IMR-90 (cell line): ENCODE data around the gene MPIG6B. TPM values are rescaled to one million over a fixed set of nuclear protein-coding genes. Genes with fewer than 3 reads are reported as not detected.
A peak's percentile ranks its signal among the peaks of the same experiment; 100 is the strongest.

ENCODE experiments used
- ATAC-seq: fragments of 200-7000 bp; cut with Tn5 transposase; 2 replicates; pipeline ENCODE4 v1.9.1; 2020; ENCODE audit warnings: low read depth, mild to moderate bottlenecking, moderate library complexity
- BruUV-seq: library from RNA; stranded (reverse); fragments of 400-500 nt; replicated peaks from 2 replicates; lab custom pipeline; 2021; lab: Mats Ljungman, UMichigan
- CTCF ChIA-PET: fragments of 300-600 bp; formaldehyde crosslinking; extraction: SDS; loops from one replicate; lab custom pipeline; 2021; ENCODE audit warnings: antibody characterized with exemption; lab: Yijun Ruan, JAX
- POLR2A ChIA-PET: fragments of 300-600 bp; sonication (Branson Sonifier 250); formaldehyde crosslinking; loops from one replicate; lab custom pipeline; 2022; ENCODE audit warnings: antibody characterized with exemption; ENCODE audit not compliant: unreplicated experiment; lab: Charles Lee
- DNase-seq: peaks from one replicate; pipeline ENCODE4 v3.0.0; 2013
- H2AFZ ChIP-seq: replicated peaks from 2 replicates; pipeline ENCODE3; 2013; ENCODE audit warnings: low read length, mild to moderate bottlenecking; ENCODE audit not compliant: poor library complexity
- H2AK5ac ChIP-seq: 2 replicates; pipeline ENCODE4 v1.6.1; 2013; ENCODE audit warnings: low read depth, low read length, inconsistent platforms
- H2AK9ac ChIP-seq: replicated peaks from 2 replicates; pipeline ENCODE3; 2013; ENCODE audit warnings: mild to moderate bottlenecking, low read depth, low read length, moderate library complexity; ENCODE audit not compliant: poor library complexity
- H2BK120ac ChIP-seq: 2 replicates; pipeline ENCODE4 v1.6.1; 2013; ENCODE audit warnings: low read depth, low read length, inconsistent platforms
- H2BK15ac ChIP-seq: 3 replicates; pipeline ENCODE4 v1.6.1; 2013; ENCODE audit warnings: low read depth, low read length, inconsistent platforms
- H2BK20ac ChIP-seq: 2 replicates; pipeline ENCODE4 v1.6.1; 2013; ENCODE audit warnings: low read depth, mild to moderate bottlenecking, inconsistent platforms, low read length, moderate library complexity
- H2BK5ac ChIP-seq: 2 replicates; pipeline ENCODE4 v1.6.1; 2013; ENCODE audit warnings: mild to moderate bottlenecking, low read depth, low read length, inconsistent platforms; ENCODE audit not compliant: poor library complexity, severe bottlenecking
- H3K14ac ChIP-seq: replicated peaks from 2 replicates; pipeline ENCODE4 v1.6.1; 2013; ENCODE audit warnings: low read depth, low read length, inconsistent platforms
- H3K18ac ChIP-seq: 2 replicates; pipeline ENCODE4 v1.6.1; 2013; ENCODE audit warnings: low read depth, low read length, control low read depth
- H3K23ac ChIP-seq: 2 replicates; pipeline ENCODE4 v1.6.1; 2013; ENCODE audit warnings: low read depth, low read length, inconsistent platforms
- H3K27ac ChIP-seq: 2 replicates; pipeline ENCODE4 v1.5.1; 2013; ENCODE audit warnings: mild to moderate bottlenecking, control low read depth, low read length; ENCODE audit not compliant: insufficient read depth
- H3K27me3 ChIP-seq: 2 replicates; pipeline ENCODE4 v1.6.1; 2013; ENCODE audit warnings: low read length; ENCODE audit not compliant: control insufficient read depth, insufficient read depth
- H3K36me3 ChIP-seq: 2 replicates; pipeline ENCODE4 v1.6.1; 2013; ENCODE audit warnings: low read length, mixed read lengths; ENCODE audit not compliant: control insufficient read depth, insufficient read depth
- H3K4ac ChIP-seq: 2 replicates; pipeline ENCODE4 v1.6.1; 2013; ENCODE audit warnings: low read depth, low read length, inconsistent platforms
- H3K4me1 ChIP-seq: 2 replicates; pipeline ENCODE4 v1.6.1; 2013; ENCODE audit warnings: low read length, mixed read lengths; ENCODE audit not compliant: control insufficient read depth, insufficient read depth
- H3K4me2 ChIP-seq: 2 replicates; pipeline ENCODE4 v1.6.1; 2013; ENCODE audit warnings: low read depth, mild to moderate bottlenecking, control low read depth, low read length, moderate library complexity
- H3K4me3 ChIP-seq: 2 replicates; pipeline ENCODE4 v1.5.1; 2013; ENCODE audit warnings: low read depth, mild to moderate bottlenecking, control low read depth, low read length, moderate library complexity; ENCODE audit not compliant: insufficient read depth
- H3K56ac ChIP-seq: 2 replicates; pipeline ENCODE4 v1.6.1; 2013; ENCODE audit warnings: low read length, inconsistent platforms; ENCODE audit not compliant: insufficient read depth; ENCODE audit errors: extremely low read depth
- H3K79me1 ChIP-seq, 2 experiments: 2 replicates each; pipeline ENCODE4 v1.6.1; 2013; ENCODE audit warnings: low read length in 2 of 2, inconsistent platforms in 1 of 2, low read depth in 1 of 2
- H3K9ac ChIP-seq: 2 replicates; pipeline ENCODE4 v1.6.1; 2013; ENCODE audit warnings: low read depth, low read length, control low read depth
- H3K9me1 ChIP-seq: 2 replicates; pipeline ENCODE4 v1.6.1; 2013; ENCODE audit warnings: low read length, inconsistent platforms; ENCODE audit not compliant: insufficient read depth
- H3K9me3 ChIP-seq: 2 replicates; pipeline ENCODE4 v1.6.1; 2013; ENCODE audit warnings: low read length; ENCODE audit not compliant: control insufficient read depth, insufficient read depth
- H4K20me1 ChIP-seq: 2 replicates; pipeline ENCODE4 v1.6.1; 2013; ENCODE audit warnings: low read length, inconsistent platforms; ENCODE audit not compliant: insufficient read depth
- H4K5ac ChIP-seq: 2 replicates; pipeline ENCODE4 v1.6.1; 2013; ENCODE audit warnings: mild to moderate bottlenecking, low read depth, low read length, control low read depth
- H4K8ac ChIP-seq, 2 experiments: 2 replicates each; pipeline ENCODE4 v1.6.1; 2013; ENCODE audit warnings: low read depth in 2 of 2, low read length in 2 of 2, control low read depth in 1 of 2, inconsistent platforms in 1 of 2
- H4K91ac ChIP-seq: 2 replicates; pipeline ENCODE4 v1.6.1; 2013; ENCODE audit warnings: low read depth, low read length, inconsistent platforms; ENCODE audit not compliant: insufficient read depth
- CEBPB ChIP-seq: IDR thresholded peaks from 2 replicates; pipeline ENCODE4 v1.6.1; 2012; ENCODE audit warnings: low read depth, low read length, improper control_type of control experiment
- MAFK ChIP-seq: IDR thresholded peaks from 2 replicates; pipeline ENCODE4 v1.6.1; 2012; ENCODE audit warnings: low read depth, low read length, improper control_type of control experiment
- POLR2A ChIP-seq: IDR thresholded peaks from 2 replicates; pipeline ENCODE4 v1.6.1; 2012; ENCODE audit warnings: mild to moderate bottlenecking, low read depth, low read length
- WGBS, 2 experiments: methylation state at CpG; one replicate each; pipeline versions ENCODE4 v1.1.5 to v1.1.7; 2013; ENCODE audit warnings: missing lambda C conversion rate in 2 of 2; ENCODE audit not compliant: insufficient read length in 1 of 2; ENCODE audit errors: extremely low coverage in 2 of 2; 5-methylcytosine and 5-hydroxymethylcytosine counted together
- dilution Hi-C: fragments of 300-500 bp; cut with HindIII; formaldehyde crosslinking; loops from one replicate; pipeline ENCODE4 v1.14.3; 2018; ENCODE audit warnings: low sequenced_read_pairs; ENCODE audit not compliant: unreplicated experiment
- in situ Hi-C: fragments of 300-500 bp; cut with MboI; formaldehyde crosslinking; loops from 3 replicates; pipeline ENCODE4 v1.14.3; 2019; ENCODE audit warnings: low sequenced_read_pairs, inconsistent platforms, mixed read lengths
- intact Hi-C: fragments of 100-400 bp; cut with micrococcal nuclease; formaldehyde crosslinking; loops from 2 replicates; pipeline ENCODE4 v1.10.0; 2022
- polyA plus RNA-seq, 3 experiments: library from polyadenylated mRNA; depleted of rRNA; stranded (reverse); fragments of >200 nt; gene quantifications; 2 replicates each; pipeline ENCODE4 v1.2.3, GENCODE V29; 2012; ENCODE audit warnings: low replicate concordance in 1 of 3
- total RNA-seq: library from RNA; depleted of rRNA; stranded (reverse); fragments of >200 nt; gene quantifications from 2 replicates; pipeline ENCODE4 v1.2.3, GENCODE V29; 2012

The MPIG6B gene
- total and polyA plus RNA-seq, 2 of the 4 experiments (the other 2 are of a cell fraction) = not detected

DNA sequence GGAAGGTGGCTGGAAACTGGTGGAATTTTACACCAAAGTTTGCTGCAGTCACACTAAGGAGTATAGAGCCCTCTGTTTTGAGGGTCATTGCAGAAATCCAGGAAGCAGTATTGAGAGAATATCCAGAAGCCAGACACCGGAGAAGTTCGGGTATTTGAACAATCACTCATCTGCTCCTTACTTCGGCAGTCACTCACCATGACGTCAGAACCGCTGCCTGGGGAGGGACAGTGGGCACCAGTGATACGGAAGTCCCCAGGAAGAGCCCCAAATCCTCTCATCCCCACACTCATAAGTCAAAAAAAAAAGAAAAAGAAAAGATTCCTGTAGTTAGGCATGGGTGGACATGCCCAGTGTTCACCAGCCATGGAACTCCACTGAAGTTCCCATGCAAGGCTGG lies 46.3 kb upstream of the MPIG6B start:
- Histone ChIP-seq H4K91ac (no peak overlapping the region), H2BK5ac (no peak overlapping the region), H3K9me3 (no peaks in the 10 kb centered on the region), H3K79me1 (peaks cover 0 to 3% of the 10 kb centered on the region in 2 experiments; a peak in 1 of 4 replicates), H3K14ac (no peak overlapping the region), H2AFZ (peak overlapping the region; percentile 28), H3K4me1 (peaks cover 9% of the 10 kb centered on the region), H2AK9ac (no peak overlapping the region), H4K20me1 (no peaks in the 10 kb centered on the region), H4K8ac (no peak overlapping the region; a peak in 1 of 4 replicates), H3K18ac (no peak overlapping the region), H2BK20ac (no peak overlapping the region), H3K36me3 (peaks cover 16% of the 10 kb centered on the region), H3K4me2 (no peak overlapping the region), H3K4me3 (no peak overlapping the region), H3K27me3 (no peaks in the 10 kb centered on the region), H3K56ac (no peak overlapping the region), H2AK5ac (no peak overlapping the region), H2BK15ac (no peak overlapping the region), H3K27ac (no peak overlapping the region), H3K9ac (no peak overlapping the region), H3K9me1 (no peaks in the 10 kb centered on the region), H3K23ac (no peak overlapping the region), H2BK120ac (no peak overlapping the region), H3K4ac (no peak overlapping the region), H4K5ac (no peak overlapping the region)
- ChIA-PET POLR2A (no interaction called here), CTCF (no interaction called here)
- no CpG with 5 or more reads among the region's 6 CpGs for WGBS, 2 experiments
- ATAC-seq = no peak
- BruUV-seq = no TSS peak
- dilution Hi-C loops = no loop called here
- in situ Hi-C loops = no loop called here
- TF ChIP-seq MAFK (no peak), CEBPB (no peak), POLR2A (0 out of 2 replicates have a peak, but pooled peaks have one; percentile 24)
- DNase-seq = no peak
- intact Hi-C loops = no loop called here
